HepG2 (cell line): Measurements from ENCODE around the gene MAP2K5. TPM values are rescaled to one million over a fixed set of nuclear protein-coding genes. Genes with fewer than 3 reads are reported as not detected.

Experiments used
- ATAC-seq: fragments of 200-7000 bp; cut with Tn5 transposase; 3 replicates; pipeline ENCODE4 v1.9.1; 2020; ENCODE audit warnings: mild to moderate bottlenecking, moderate library complexity
- BruUV-seq: library from RNA; stranded (reverse); fragments of 400-500 nt; replicated peaks from 2 replicates; lab custom pipeline; 2021; lab: Mats Ljungman, UMichigan
- CTCF ChIA-PET: fragments of 300-600 bp; formaldehyde crosslinking; extraction: SDS; loops from one replicate; lab custom pipeline; 2021; ENCODE audit warnings: low total read pairs, inconsistent platforms, low intra/inter-chr PET ratio; lab: Yijun Ruan, JAX
- POLR2A ChIA-PET: fragments of 350-600 bp; sonication (Branson Sonifier 250); formaldehyde crosslinking; loops from one replicate; lab custom pipeline; 2020; ENCODE audit warnings: antibody characterized with exemption, inconsistent platforms; lab: Yijun Ruan, JAX
- DNase-seq: peaks from one replicate; pipeline ENCODE4 v3.0.0-alpha.2; 2015; ENCODE audit warnings: low spot score
- FAIRE-seq: peaks from 3 replicates; lab custom pipeline; 2011; peaks lifted over from hg19 to GRCh38; lab: Jason Lieb, UNC
- H2AFZ ChIP-seq: one replicate; pipeline ENCODE4 v1.6.1; 2011; ENCODE audit warnings: low read length, inconsistent platforms
- H3K27ac ChIP-seq: fragments of 300-600 bp; 3 replicates; pipeline ENCODE4 v1.8.0; 2011; ENCODE audit warnings: mixed run types, mild to moderate bottlenecking, mixed read lengths, low read length, inconsistent platforms; ENCODE audit not compliant: insufficient read depth; ENCODE audit errors: extremely low read length
- H3K27me3 ChIP-seq, 2 experiments: fragments of 200-600 bp in 1 of 2; 2 replicates in 1 of 2; 3 replicates in 1 of 2; pipeline versions ENCODE4 v1.6.0 to v1.8.0; 2011; ENCODE audit warnings: low read length in 2 of 2, mild to moderate bottlenecking in 2 of 2, moderate library complexity in 2 of 2, inconsistent platforms in 1 of 2; ENCODE audit not compliant: insufficient read depth in 2 of 2, control insufficient read depth in 1 of 2
- H3K36me3 ChIP-seq, 2 experiments: fragments of 200-600 bp in 1 of 2; replicated peaks in 1 of 2; 2 replicates in 1 of 2; 3 replicates in 1 of 2; pipeline versions ENCODE4 v1.5.1 to v1.8.0; 2011; ENCODE audit warnings: low read length in 2 of 2, inconsistent platforms in 1 of 2; ENCODE audit not compliant: insufficient read depth in 2 of 2, control insufficient read depth in 1 of 2
- H3K4me1 ChIP-seq: 2 replicates; pipeline ENCODE4 v1.5.1; 2012; ENCODE audit warnings: low read length, inconsistent platforms; ENCODE audit not compliant: insufficient read depth
- H3K4me2 ChIP-seq: 2 replicates; pipeline ENCODE4 v1.6.0; 2011; ENCODE audit warnings: low read depth, low read length, inconsistent platforms
- H3K4me3 ChIP-seq, 3 experiments: fragments of 200-600 bp in 1 of 3; sonication (generic), shearing (Covaris generic) in 1 of 3; replicated peaks in 1 of 3; 2 replicates each; pipeline ENCODE4 v1.5.1; 2011 to 2016; ENCODE audit warnings: low read length in 3 of 3, inconsistent platforms in 2 of 3, low read depth in 2 of 3, mild to moderate bottlenecking in 2 of 3, control low read depth in 1 of 3, mixed read lengths in 1 of 3; ENCODE audit not compliant: insufficient read depth in 1 of 3
- H3K79me2 ChIP-seq: one replicate; pipeline ENCODE4 v1.6.1; 2011; ENCODE audit warnings: low read length, inconsistent platforms; ENCODE audit not compliant: insufficient read depth
- H3K9ac ChIP-seq: 2 replicates; pipeline ENCODE4 v1.6.0; 2011; ENCODE audit warnings: mild to moderate bottlenecking, low read depth, low read length, inconsistent platforms; ENCODE audit not compliant: insufficient read depth
- H3K9me3 ChIP-seq: 2 replicates; pipeline ENCODE4 v1.5.1; 2012; ENCODE audit warnings: mild to moderate bottlenecking, low read length
- H4K20me1 ChIP-seq: 2 replicates; pipeline ENCODE4 v1.6.0; 2011; ENCODE audit warnings: inconsistent platforms, mild to moderate bottlenecking, low read length, moderate library complexity; ENCODE audit not compliant: insufficient read depth
- CEBPG ChIP-seq: IDR thresholded peaks from 2 replicates; pipeline ENCODE4 v1.6.1; 2016
- HNRNPL ChIP-seq: fragments of 200-400 bp; formaldehyde crosslinking; IDR thresholded peaks from 2 replicates; pipeline ENCODE4 v1.6.1; 2017; ENCODE audit warnings: mild to moderate bottlenecking, low read depth, low read length
- RBM39 ChIP-seq: fragments of 200-400 bp; formaldehyde crosslinking; IDR thresholded peaks from one replicate; pipeline ENCODE4 v1.6.1; 2018; ENCODE audit warnings: antibody characterized with exemption, mild to moderate bottlenecking, low read depth, low read length; ENCODE audit not compliant: poor library complexity, severe bottlenecking
- RXRB ChIP-seq: IDR thresholded peaks from 2 replicates; pipeline ENCODE4 v1.6.1; 2016; ENCODE audit warnings: borderline replicate concordance, missing genetic modification reagents, missing compliant biosample characterization
- SP140L ChIP-seq: sonication (generic); formaldehyde crosslinking; IDR thresholded peaks from 2 replicates; pipeline ENCODE4 v1.4.0; 2020; ENCODE audit warnings: missing genetic modification reagents, borderline replicate concordance
- STAG1 ChIP-seq: sonication (generic); formaldehyde crosslinking; IDR thresholded peaks from 2 replicates; pipeline ENCODE4 v1.4.0; 2020; ENCODE audit warnings: missing genetic modification reagents
- TCF12 ChIP-seq, 2 experiments: fragments of 450-650 bp in 1 of 2; sonication (generic) in 1 of 2; formaldehyde crosslinking in 1 of 2; IDR thresholded peaks; 2 replicates each; pipeline versions ENCODE4 v1.6.1 to v1.8.0; 2017 to 2022; ENCODE audit warnings: antibody characterized with exemption in 1 of 2, mild to moderate bottlenecking in 1 of 2, missing genetic modification reagents in 1 of 2, moderate library complexity in 1 of 2
- ZNF547 ChIP-seq: sonication (generic); formaldehyde crosslinking; IDR thresholded peaks from 2 replicates; pipeline ENCODE4 v1.5.1; 2020; ENCODE audit warnings: mild to moderate bottlenecking, missing genetic modification reagents
- ZNF552 ChIP-seq: sonication (generic); formaldehyde crosslinking; IDR thresholded peaks from 2 replicates; pipeline ENCODE4 v1.9.0; 2022; ENCODE audit warnings: missing genetic modification reagents, mild to moderate bottlenecking, borderline replicate concordance
- ZNF557 ChIP-seq: sonication (generic); formaldehyde crosslinking; IDR thresholded peaks from 2 replicates; pipeline ENCODE4 v1.4.0; 2020; ENCODE audit warnings: missing genetic modification reagents
- ZNF562 ChIP-seq: sonication (generic); formaldehyde crosslinking; IDR thresholded peaks from 2 replicates; pipeline ENCODE4 v1.8.0; 2022; ENCODE audit warnings: missing genetic modification reagents, borderline replicate concordance
- ZNF883 ChIP-seq: sonication (generic); formaldehyde crosslinking; IDR thresholded peaks from 2 replicates; pipeline ENCODE4 v1.5.1; 2020; ENCODE audit warnings: mild to moderate bottlenecking, missing genetic modification reagents; ENCODE audit errors: not compliant biosample characterization
- WGBS: methylation state at CpG from one replicate; pipeline ENCODE4 v1.1.6; 2017; ENCODE audit warnings: low lambda C conversion rate; 5-methylcytosine and 5-hydroxymethylcytosine counted together
- in situ Hi-C: cut with HindIII; loops from 2 replicates; pipeline ENCODE4 v1.10.0; 2017; ENCODE audit warnings: low pct_unique_long_range_greater_than_20kb; ENCODE audit not compliant: extremely low pct_ligation_motif_present
- intact Hi-C: fragments of 100-400 bp; cut with micrococcal nuclease; formaldehyde crosslinking; loops from one replicate; pipeline ENCODE4 v1.10.0; 2022; ENCODE audit not compliant: unreplicated experiment
- polyA plus RNA-seq, 8 experiments: library from polyadenylated mRNA; depleted of rRNA in 3 of 8; stranded (reverse) in 7 of 8; unstranded in 1 of 8; fragments of >200 nt; fragmentation: Illumina TruSeq in 4 of 8; extraction: Trizol in 4 of 8; gene quantifications; 2 replicates each; pipeline versions ENCODE4 v1.2.1 to v1.2.3, GENCODE V29; 2011 to 2016; ENCODE audit warnings: low read depth in 4 of 8, missing spikeins in 1 of 8, mixed read lengths in 1 of 8; ENCODE audit not compliant: insufficient read depth in 1 of 8
- total RNA-seq, 5 experiments: library from RNA; depleted of rRNA; stranded (reverse); fragments of >200 nt; fragmentation: Illumina TruSeq; extraction: Trizol; gene quantifications; 2 replicates each; pipeline ENCODE4 v1.2.3, GENCODE V29; 2016; ENCODE audit warnings: low read depth in 1 of 5
- TF ChIP-seq, protein P1 (sequence below): sonication (generic); formaldehyde crosslinking; IDR thresholded peaks from 2 replicates; pipeline ENCODE4 v1.8.0; 2022; ENCODE audit warnings: mild to moderate bottlenecking, missing genetic modification reagents, moderate library complexity
- TF ChIP-seq, protein P2 (sequence below): sonication (generic); formaldehyde crosslinking; IDR thresholded peaks from 2 replicates; pipeline ENCODE4 v1.4.0; 2020; ENCODE audit warnings: missing genetic modification reagents, borderline replicate concordance
- TF ChIP-seq, protein P3 (sequence below): sonication (generic); formaldehyde crosslinking; conservative IDR thresholded peaks from 2 replicates; pipeline ENCODE4 v1.8.0; 2022; ENCODE audit warnings: mild to moderate bottlenecking, moderate library complexity, missing genetic modification reagents
- TF ChIP-seq, protein P4 (sequence below): sonication (generic); formaldehyde crosslinking; IDR thresholded peaks from 2 replicates; pipeline ENCODE4 v1.5.0; 2020; ENCODE audit warnings: missing genetic modification reagents

The MAP2K5 gene
- total and polyA plus RNA-seq, 2 of the 13 experiments (the other 11 are each of a cell fraction or from before 2014, with no cell fraction given), result 4.0 to 4.3 TPM

DNA sequence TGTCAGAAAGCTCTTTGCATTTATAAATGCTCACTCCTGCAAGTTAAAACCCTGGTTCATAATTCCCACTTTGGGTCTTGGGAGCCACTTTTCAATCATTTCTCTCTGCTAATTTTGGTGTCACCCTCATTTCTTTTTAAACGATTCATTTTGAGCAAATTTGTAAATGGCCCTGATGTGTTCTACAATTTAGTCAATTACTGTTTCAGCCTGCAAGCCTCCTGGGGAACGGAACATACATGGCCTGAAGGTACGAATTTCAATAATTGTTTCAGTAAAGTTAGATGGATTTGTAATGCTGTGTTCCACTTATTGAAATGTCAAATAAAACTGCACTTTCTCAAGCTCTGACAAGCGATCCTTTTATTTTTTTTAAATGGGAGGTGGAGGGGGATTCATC is 43.2 kb downstream of the MAP2K5 start (continued):
- TF ChIP-seq SP140L (CRISPR knock-in tag) (no peak), ZNF552 (CRISPR knock-in tag) (no peak), HNRNPL (no peak), ZNF562 (CRISPR knock-in tag) (no peak), RBM39 (no peak), STAG1 (CRISPR knock-in tag) (no peak)
- TF ChIP-seq, protein P1, sequence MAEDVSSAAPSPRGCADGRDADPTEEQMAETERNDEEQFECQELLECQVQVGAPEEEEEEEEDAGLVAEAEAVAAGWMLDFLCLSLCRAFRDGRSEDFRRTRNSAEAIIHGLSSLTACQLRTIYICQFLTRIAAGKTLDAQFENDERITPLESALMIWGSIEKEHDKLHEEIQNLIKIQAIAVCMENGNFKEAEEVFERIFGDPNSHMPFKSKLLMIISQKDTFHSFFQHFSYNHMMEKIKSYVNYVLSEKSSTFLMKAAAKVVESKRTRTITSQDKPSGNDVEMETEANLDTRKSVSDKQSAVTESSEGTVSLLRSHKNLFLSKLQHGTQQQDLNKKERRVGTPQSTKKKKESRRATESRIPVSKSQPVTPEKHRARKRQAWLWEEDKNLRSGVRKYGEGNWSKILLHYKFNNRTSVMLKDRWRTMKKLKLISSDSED (CRISPR knock-in tag), result no peak

DNA sequence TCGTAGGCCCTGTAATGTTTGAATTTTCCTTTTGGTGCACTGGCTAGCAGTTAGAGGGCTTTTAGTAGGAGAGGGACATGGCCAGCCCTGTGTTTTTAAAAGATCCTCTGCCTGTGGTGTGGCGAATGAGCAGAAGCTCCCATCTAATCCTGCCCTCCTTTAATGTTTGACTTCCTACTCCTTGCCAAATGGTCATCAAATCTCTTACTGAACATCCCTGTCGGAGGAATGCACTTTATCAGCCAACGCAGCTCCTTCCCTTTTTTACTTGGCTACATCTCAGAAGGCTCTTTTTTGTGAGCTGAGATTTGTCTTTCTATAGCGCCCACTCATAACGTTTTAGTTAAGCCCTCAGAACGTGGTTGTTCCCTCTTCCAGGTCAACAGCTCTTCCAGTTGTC is 44.8 kb downstream of the MAP2K5 start:
- no TSS peak for BruUV-seq
- no peak overlapping the region for H3K27ac ChIP-seq
- H3K4me1 ChIP-seq, result no peaks in the 10 kb centered on the region
- no peaks in the 10 kb centered on the region for H3K9me3 ChIP-seq
- no peak overlapping the region for H3K9ac ChIP-seq
- DNase-seq (no peak), FAIRE-seq (no peak), ATAC-seq (no peak)
- in situ Hi-C loops (no loop called here), intact Hi-C loops (no loop called here)
- H3K36me3 ChIP-seq, result peaks cover 0 to 24% of the 10 kb centered on the region in 2 experiments; a peak in 1 of 5 replicates
- H3K4me3 ChIP-seq, result no peak overlapping the region
- H4K20me1 ChIP-seq, result no peaks in the 10 kb centered on the region; the same call in 1 of the 2 replicates
- H2AFZ ChIP-seq, result no peak overlapping the region
- CTCF ChIA-PET, result no interaction called here
- no peaks in the 10 kb centered on the region; a peak in 1 of 5 replicates for H3K27me3 ChIP-seq
- H3K4me2 ChIP-seq, result no peak overlapping the region
- WGBS, result 94% methylated on average over 7 of the region's 7 CpGs
- H3K79me2 ChIP-seq, result no peaks in the 10 kb centered on the region
- TF ChIP-seq, protein P2, sequence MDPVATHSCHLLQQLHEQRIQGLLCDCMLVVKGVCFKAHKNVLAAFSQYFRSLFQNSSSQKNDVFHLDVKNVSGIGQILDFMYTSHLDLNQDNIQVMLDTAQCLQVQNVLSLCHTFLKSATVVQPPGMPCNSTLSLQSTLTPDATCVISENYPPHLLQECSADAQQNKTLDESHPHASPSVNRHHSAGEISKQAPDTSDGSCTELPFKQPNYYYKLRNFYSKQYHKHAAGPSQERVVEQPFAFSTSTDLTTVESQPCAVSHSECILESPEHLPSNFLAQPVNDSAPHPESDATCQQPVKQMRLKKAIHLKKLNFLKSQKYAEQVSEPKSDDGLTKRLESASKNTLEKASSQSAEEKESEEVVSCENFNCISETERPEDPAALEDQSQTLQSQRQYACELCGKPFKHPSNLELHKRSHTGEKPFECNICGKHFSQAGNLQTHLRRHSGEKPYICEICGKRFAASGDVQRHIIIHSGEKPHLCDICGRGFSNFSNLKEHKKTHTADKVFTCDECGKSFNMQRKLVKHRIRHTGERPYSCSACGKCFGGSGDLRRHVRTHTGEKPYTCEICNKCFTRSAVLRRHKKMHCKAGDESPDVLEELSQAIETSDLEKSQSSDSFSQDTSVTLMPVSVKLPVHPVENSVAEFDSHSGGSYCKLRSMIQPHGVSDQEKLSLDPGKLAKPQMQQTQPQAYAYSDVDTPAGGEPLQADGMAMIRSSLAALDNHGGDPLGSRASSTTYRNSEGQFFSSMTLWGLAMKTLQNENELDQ (CRISPR knock-in tag), result no peak
- TF ChIP-seq ZNF883 (CRISPR knock-in tag), result no peak
- no peak for TF ChIP-seq RXRB (CRISPR knock-in tag)
- TF ChIP-seq, protein P3, sequence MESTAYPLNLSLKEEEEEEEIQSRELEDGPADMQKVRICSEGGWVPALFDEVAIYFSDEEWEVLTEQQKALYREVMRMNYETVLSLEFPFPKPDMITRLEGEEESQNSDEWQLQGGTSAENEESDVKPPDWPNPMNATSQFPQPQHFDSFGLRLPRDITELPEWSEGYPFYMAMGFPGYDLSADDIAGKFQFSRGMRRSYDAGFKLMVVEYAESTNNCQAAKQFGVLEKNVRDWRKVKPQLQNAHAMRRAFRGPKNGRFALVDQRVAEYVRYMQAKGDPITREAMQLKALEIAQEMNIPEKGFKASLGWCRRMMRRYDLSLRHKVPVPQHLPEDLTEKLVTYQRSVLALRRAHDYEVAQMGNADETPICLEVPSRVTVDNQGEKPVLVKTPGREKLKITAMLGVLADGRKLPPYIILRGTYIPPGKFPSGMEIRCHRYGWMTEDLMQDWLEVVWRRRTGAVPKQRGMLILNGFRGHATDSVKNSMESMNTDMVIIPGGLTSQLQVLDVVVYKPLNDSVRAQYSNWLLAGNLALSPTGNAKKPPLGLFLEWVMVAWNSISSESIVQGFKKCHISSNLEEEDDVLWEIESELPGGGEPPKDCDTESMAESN, result no peak
- no peak for TF ChIP-seq CEBPG (CRISPR knock-in tag)
- TF ChIP-seq, protein P4, sequence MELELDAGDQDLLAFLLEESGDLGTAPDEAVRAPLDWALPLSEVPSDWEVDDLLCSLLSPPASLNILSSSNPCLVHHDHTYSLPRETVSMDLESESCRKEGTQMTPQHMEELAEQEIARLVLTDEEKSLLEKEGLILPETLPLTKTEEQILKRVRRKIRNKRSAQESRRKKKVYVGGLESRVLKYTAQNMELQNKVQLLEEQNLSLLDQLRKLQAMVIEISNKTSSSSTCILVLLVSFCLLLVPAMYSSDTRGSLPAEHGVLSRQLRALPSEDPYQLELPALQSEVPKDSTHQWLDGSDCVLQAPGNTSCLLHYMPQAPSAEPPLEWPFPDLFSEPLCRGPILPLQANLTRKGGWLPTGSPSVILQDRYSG (CRISPR knock-in tag), result no peak
- TF ChIP-seq TCF12 (IDR thresholded peaks at IDR 0.05), result no peak
- no peak for TF ChIP-seq TCF12 (CRISPR knock-in tag; IDR thresholded peaks at IDR 0.05)
- no peak for TF ChIP-seq ZNF547
- TF ChIP-seq ZNF557, result no peak
- TF ChIP-seq, all 625 proteins: peak for 0
- POLR2A ChIA-PET, result no interaction called here
